Panc1 (cell line): ENCODE measurements around the gene TRIOBP. TPM values are rescaled to one million over a fixed set of nuclear protein-coding genes. Genes with fewer than 3 reads are reported as not detected.
"Not testable (repeated sequence)": the region's sequence is repeated elsewhere in the genome, so short reads cannot be mapped to it uniquely, and the experiment has no call there.

Experiments
- ATAC-seq: fragments of 200-7000 bp; cut with Tn5 transposase; 2 replicates; pipeline ENCODE4 v1.9.1; 2020; ENCODE audit warnings: mild to moderate bottlenecking, moderate library complexity
- BruUV-seq: library from RNA; stranded (reverse); fragments of 400-500 nt; replicated peaks from 2 replicates; lab custom pipeline; 2021; lab: Mats Ljungman, UMichigan
- CTCF ChIA-PET: fragments of 300-600 bp; sonication (Branson Sonifier 250); formaldehyde crosslinking; loops from one replicate; lab custom pipeline; 2022; ENCODE audit warnings: antibody characterized with exemption; lab: Charles Lee
- POLR2A ChIA-PET: fragments of 300-600 bp; sonication (Branson Sonifier 250); formaldehyde crosslinking; loops from one replicate; lab custom pipeline; 2022; ENCODE audit warnings: antibody characterized with exemption; lab: Charles Lee
- DNase-seq: peaks from one replicate; pipeline ENCODE4 v3.0.0-alpha.2; 2010; ENCODE audit warnings: low read depth, low spot score
- H3K27ac ChIP-seq: 2 replicates; pipeline ENCODE4 v1.5.1; 2011; ENCODE audit warnings: mild to moderate bottlenecking, low read length, inconsistent platforms
- H3K27me3 ChIP-seq: fragments of 200-500 bp; sonication (Bioruptor generic); 2 replicates; pipeline ENCODE4 v1.6.0; 2014; ENCODE audit warnings: low read length, inconsistent platforms; ENCODE audit not compliant: control insufficient read depth, insufficient read depth
- H3K36me3 ChIP-seq: fragments of 200-500 bp; sonication (Bioruptor generic); 2 replicates; pipeline ENCODE4 v1.5.1; 2014; ENCODE audit warnings: inconsistent platforms, mild to moderate bottlenecking, low read length, moderate library complexity; ENCODE audit not compliant: control insufficient read depth, insufficient read depth
- H3K4me1 ChIP-seq: 2 replicates; pipeline ENCODE4 v1.5.1; 2011; ENCODE audit warnings: inconsistent platforms, mild to moderate bottlenecking, low read length, moderate library complexity; ENCODE audit not compliant: control insufficient read depth, insufficient read depth
- H3K4me3 ChIP-seq, 2 experiments: 2 replicates each; pipeline ENCODE4 v1.5.1; 2011 to 2012; ENCODE audit warnings: low read depth in 2 of 2, low read length in 2 of 2, mild to moderate bottlenecking in 2 of 2, inconsistent platforms in 1 of 2, moderate library complexity in 1 of 2
- H3K9me3 ChIP-seq: fragments of 200-500 bp; sonication (Bioruptor generic); 2 replicates; pipeline ENCODE4 v1.5.1; 2014; ENCODE audit warnings: low read depth, mild to moderate bottlenecking, inconsistent platforms, low read length, moderate library complexity; ENCODE audit not compliant: control insufficient read depth, insufficient read depth
- POLR2AphosphoS5 ChIP-seq: IDR thresholded peaks from 2 replicates; pipeline ENCODE4 v1.6.1; 2012; ENCODE audit warnings: mild to moderate bottlenecking, low read depth, low read length, moderate library complexity
- REST ChIP-seq, 2 experiments: IDR thresholded peaks; 2 replicates each; pipeline ENCODE4 v1.6.1; 2011 to 2012; ENCODE audit warnings: low read depth in 2 of 2, control low read depth in 1 of 2, low read length in 1 of 2, mild to moderate bottlenecking in 1 of 2, moderate library complexity in 1 of 2; ENCODE audit not compliant: insufficient read depth in 1 of 2
- SIN3A ChIP-seq: IDR thresholded peaks from 2 replicates; pipeline ENCODE4 v1.6.1; 2012; ENCODE audit warnings: low read depth, mild to moderate bottlenecking, low read length, moderate library complexity, borderline replicate concordance; ENCODE audit not compliant: insufficient read depth
- TCF7L2 ChIP-seq: IDR thresholded peaks from 2 replicates; pipeline ENCODE4 v1.6.1; 2011; ENCODE audit warnings: mild to moderate bottlenecking, low read depth, low read length, inconsistent platforms
- in situ Hi-C: cut with HindIII; loops from 2 replicates; pipeline ENCODE4 v1.10.0; 2016; ENCODE audit warnings: low sequenced_read_pairs, low pct_unique_long_range_greater_than_20kb
- intact Hi-C: fragments of 100-400 bp; cut with micrococcal nuclease; formaldehyde crosslinking; loops from one replicate; pipeline ENCODE4 v1.10.0; 2022; ENCODE audit not compliant: unreplicated experiment
- total RNA-seq: library from RNA; stranded (reverse); gene quantifications from one replicate; pipeline ENCODE4 v1.2.1, GENCODE V29; 2021; ENCODE audit not compliant: unreplicated experiment
- TF ChIP-seq, protein P1 (sequence below): fragments of 450-650 bp; IDR thresholded peaks from 2 replicates; pipeline ENCODE4 v1.5.1; 2017; ENCODE audit warnings: mild to moderate bottlenecking

Gene TRIOBP
- total RNA-seq, 1 experiment from 2014 or later: 50.5 TPM

GRCh38 chr22:37796079-37796478 is 99.2 kb downstream of the TRIOBP start:
- TF ChIP-seq, protein P1, sequence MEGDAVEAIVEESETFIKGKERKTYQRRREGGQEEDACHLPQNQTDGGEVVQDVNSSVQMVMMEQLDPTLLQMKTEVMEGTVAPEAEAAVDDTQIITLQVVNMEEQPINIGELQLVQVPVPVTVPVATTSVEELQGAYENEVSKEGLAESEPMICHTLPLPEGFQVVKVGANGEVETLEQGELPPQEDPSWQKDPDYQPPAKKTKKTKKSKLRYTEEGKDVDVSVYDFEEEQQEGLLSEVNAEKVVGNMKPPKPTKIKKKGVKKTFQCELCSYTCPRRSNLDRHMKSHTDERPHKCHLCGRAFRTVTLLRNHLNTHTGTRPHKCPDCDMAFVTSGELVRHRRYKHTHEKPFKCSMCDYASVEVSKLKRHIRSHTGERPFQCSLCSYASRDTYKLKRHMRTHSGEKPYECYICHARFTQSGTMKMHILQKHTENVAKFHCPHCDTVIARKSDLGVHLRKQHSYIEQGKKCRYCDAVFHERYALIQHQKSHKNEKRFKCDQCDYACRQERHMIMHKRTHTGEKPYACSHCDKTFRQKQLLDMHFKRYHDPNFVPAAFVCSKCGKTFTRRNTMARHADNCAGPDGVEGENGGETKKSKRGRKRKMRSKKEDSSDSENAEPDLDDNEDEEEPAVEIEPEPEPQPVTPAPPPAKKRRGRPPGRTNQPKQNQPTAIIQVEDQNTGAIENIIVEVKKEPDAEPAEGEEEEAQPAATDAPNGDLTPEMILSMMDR: no peak
- TF ChIP-seq REST (IDR thresholded peaks at IDR 0.05; ENCODE audit: insufficient read depth in 1 of 2, low read depth in 2 of 2, low read length in 1 of 2) (no peak), SIN3A (no peak), POLR2AphosphoS5 (no peak), TCF7L2 (no peak)
- no peak for ATAC-seq
- Histone ChIP-seq H3K4me1 (0 out of 2 replicates have a peak, but pooled peaks cover 2% of the 10 kb centered on the region), H3K4me3 (no peak overlapping the region), H3K36me3 (no peaks in the 10 kb centered on the region), H3K27ac (no peak overlapping the region), H3K27me3 (no peaks in the 10 kb centered on the region), H3K9me3 (no peaks in the 10 kb centered on the region)
- BruUV-seq: no TSS peak
- ChIA-PET CTCF (no interaction called here), POLR2A (interaction anchor here (0.6 kb wide), 1 partner anchor 188 kb away, joined by 5 read pairs; the partner anchor contains the start of gene GGA1)
- in situ Hi-C loops (no loop called here), intact Hi-C loops (no loop called here)
- no peak for DNase-seq

- in situ Hi-C loops, intact Hi-C loops, POLR2A ChIA-PET, BruUV-seq, DNase-seq, ATAC-seq, H3K4me1 ChIP-seq, H3K27me3 ChIP-seq, H3K27ac ChIP-seq, H3K9me3 ChIP-seq, H3K4me3 ChIP-seq, H3K36me3 ChIP-seq, CTCF ChIA-PET: not testable (repeated sequence)
These were observed 100.4 kb downstream of the TRIOBP start for GRCh38 chr22:37797259-37797658.

- no peak overlapping the region for H3K4me3 ChIP-seq
- ATAC-seq (no peak), DNase-seq (no peak)
- no peak overlapping the region for H3K27ac ChIP-seq
- no peak for TF ChIP-seq POLR2AphosphoS5
- TF ChIP-seq TCF7L2: no peak
- TF ChIP-seq SIN3A: no peak
- TF ChIP-seq REST (IDR thresholded peaks at IDR 0.05; ENCODE audit: insufficient read depth in 1 of 2, low read depth in 2 of 2, low read length in 1 of 2): no peak
- TF ChIP-seq, protein P1: no peak
- intact Hi-C loops (no loop called here), in situ Hi-C loops (no loop called here)
- CTCF ChIA-PET: no interaction called here
- H3K4me1 ChIP-seq: peaks cover 1% of the 10 kb centered on the region; the same call in 1 of the 2 replicates
- H3K27me3 ChIP-seq: no peaks in the 10 kb centered on the region
- POLR2A ChIA-PET: no interaction called here
- BruUV-seq: no TSS peak
- no peaks in the 10 kb centered on the region for H3K36me3 ChIP-seq
- no peaks in the 10 kb centered on the region for H3K9me3 ChIP-seq
These were observed 101.1 kb downstream of the TRIOBP start for GRCh38 chr22:37797874-37798500.
